ENCODE results near the gene ATP8A2. TPM values are rescaled to one million over a fixed set of nuclear protein-coding genes. Genes with fewer than 3 reads are reported as not detected.

ATP8A2 gene
- total and polyA plus RNA-seq, 10 of the 15 experiments (the other 5 are each of a cell fraction or from before 2014, with no cell fraction given) = 0.01 to 0.04 (median 0.04) TPM; not detected in 7

GRCh38 chr13:25752957-25753551 is 381.3 kb downstream of the ATP8A2 start:
- no peak for ATAC-seq
- Histone ChIP-seq H2AFZ (ENCODE audit: control insufficient read depth, low read depth, low read length) (no peak overlapping the region), H3K27ac (ENCODE audit: control insufficient read depth, insufficient read depth) (no peak overlapping the region), H4K20me1 (ENCODE audit: control insufficient read depth, insufficient read depth) (no peaks in the 10 kb centered on the region; the same call in 1 of the 2 replicates), H3K9ac (ENCODE audit: control insufficient read depth, insufficient read depth, low read length) (no peak overlapping the region), H3K9me3 (replicated peaks; ENCODE audit: control insufficient read depth, insufficient read depth, low read length) (no peaks in the 10 kb centered on the region), H3K36me3 (ENCODE audit: control insufficient read depth in 2 of 2, insufficient read depth in 2 of 2, low read length in 1 of 2) (no peaks in the 10 kb centered on the region), H3K27me3 (replicated peaks in 1 of 2; ENCODE audit: control insufficient read depth in 2 of 2, insufficient read depth in 2 of 2, low read length in 1 of 2) (no peaks in the 10 kb centered on the region; a peak in 1 of 4 replicates), H3K4me1 (ENCODE audit: control insufficient read depth, insufficient read depth, low read length) (no peaks in the 10 kb centered on the region), H3K4me3 (no peak overlapping the region), H3K79me2 (ENCODE audit: control insufficient read depth, insufficient read depth, low read length) (no peaks in the 10 kb centered on the region), H3K4me2 (ENCODE audit: control insufficient read depth, insufficient read depth) (no peak overlapping the region)
- in situ Hi-C loops (cut with MboI) (no loop called here), intact Hi-C loops (cut with micrococcal nuclease; ENCODE audit: unreplicated experiment) (no loop called here)
- ChIA-PET RAD21 (ENCODE audit: unreplicated experiment) (no interaction called here), POLR2A (no interaction called here), CTCF (interaction anchor here (1.3 kb wide), 1 partner anchor 19 kb away, joined by 4 read pairs; no protein-coding TSS in a partner anchor), SMC1A (ENCODE audit: uncharacterized antibody, unreplicated experiment) (no interaction called here)
- no TSS peak for BruUV-seq (replicated peaks)
- WGBS (ENCODE audit: insufficient coverage, insufficient replicate concordance, low lambda C conversion rate, missing lambda C conversion rate) = under 1% methylated on average over 8 of the region's 8 CpGs
- DNase-seq (ENCODE audit: low read depth, low spot score) = no peak
- FAIRE-seq = no peak
- no peak for TF ChIP-seq IRF4 (IDR thresholded peaks at IDR 0.05; ENCODE audit: low read depth, low read length)
- no peak for TF ChIP-seq ATF7 (IDR thresholded peaks at IDR 0.05; ENCODE audit: low read depth)
- no peak for TF ChIP-seq USF1 (IDR thresholded peaks at IDR 0.05; ENCODE audit: borderline replicate concordance, extremely low read length, insufficient read depth, low read depth, low read length)
- TF ChIP-seq ZSCAN29 (IDR thresholded peaks at IDR 0.05) = no peak
- TF ChIP-seq MEF2B (IDR thresholded peaks at IDR 0.05; ENCODE audit: partially characterized antibody, poor library complexity, severe bottlenecking) = no peak
- no peak for TF ChIP-seq E4F1 (IDR thresholded peaks at IDR 0.05; ENCODE audit: borderline replicate concordance, partially characterized antibody)
- TF ChIP-seq FOXK2 (IDR thresholded peaks at IDR 0.05) = no peak
- no peak for TF ChIP-seq NFXL1 (IDR thresholded peaks at IDR 0.05; ENCODE audit: borderline replicate concordance)
- TF ChIP-seq TCF3 (IDR thresholded peaks at IDR 0.05; ENCODE audit: borderline replicate concordance, insufficient read depth, low read depth, low read length) = no peak
- TF ChIP-seq IRF5 (IDR thresholded peaks at IDR 0.05; ENCODE audit: borderline replicate concordance) = no peak
- no peak for TF ChIP-seq GATAD2B (conservative IDR thresholded peaks at IDR 0.05; ENCODE audit: low read depth)

All from GM12878 (cell line).